ENCODE measurements around the gene FAM222B.
A peak's percentile ranks its signal among the peaks of the same experiment; 100 is the strongest.
"Not testable (repeated sequence)": the region's sequence is repeated elsewhere in the genome, so short reads cannot be mapped to it uniquely, and the experiment has no call there.

The FAM222B gene

GRCh38 chr17:28747051-28747691, 95.4 kb downstream of the FAM222B start:
- DNase-seq = peak in 41 of 51 donors; percentile 23 to 91 (median 63)

- peak in 42 of 51 donors; percentile 23 to 86 (median 64) for DNase-seq
These were observed 96.0 kb downstream of the FAM222B start for GRCh38 chr17:28746611-28747050.

- DNase-seq = peak in 2 of 51 donors; percentile 27 to 52
These were observed 96.7 kb downstream of the FAM222B start for GRCh38 chr17:28745786-28746411.

- DNase-seq = peak in 49 of 51 donors; percentile 31 to 96 (median 82)
These were observed 97.4 kb downstream of the FAM222B start for GRCh38 chr17:28744972-28745785.

GRCh38 chr17:28744104-28744971, 98.3 kb downstream of the FAM222B start:
- DNase-seq = peak in 30 of 51 donors; percentile 25 to 70 (median 48)

- peak in 49 of 51 donors; percentile 24 to 87 (median 71) for DNase-seq
These were observed 99.1 kb downstream of the FAM222B start, which contains the start of gene TRAF4 for GRCh38 chr17:28743243-28744103. Gene TRAF4, plus strand, starts transcription at chr17:28744011. Its CDS starts 102 bp downstream, at chr17:28744113.

- peak in 1 of 51 donors; percentile 30 for DNase-seq
These were observed 100.9 kb downstream of the FAM222B start for GRCh38 chr17:28741358-28742349.

GRCh38 chr17:28740406-28741357, 101.9 kb downstream of the FAM222B start:
- DNase-seq = no peak

- DNase-seq = no peak
These were observed 103.8 kb downstream of the FAM222B start for GRCh38 chr17:28738680-28739384.

GRCh38 chr17:28737770-28738679, 104.6 kb downstream of the FAM222B start:
- no peak for DNase-seq

- DNase-seq = no peak
These were observed 105.3 kb downstream of the FAM222B start for GRCh38 chr17:28737316-28737715.

- not testable (repeated sequence) for DNase-seq
These were observed 106.4 kb downstream of the FAM222B start for GRCh38 chr17:28735913-28736769.

GRCh38 chr17:28735242-28735722, 107.3 kb downstream of the FAM222B start:
- DNase-seq = no peak

- DNase-seq = no peak
These were observed 107.8 kb downstream of the FAM222B start for GRCh38 chr17:28734712-28735241.
